OCI-LY3 (cell line): Measurements from ENCODE around the gene ANO6.

Experiments
- H2AFZ ChIP-seq: fragments of 200-600, 300-600 bp; shearing (Covaris generic); 2 replicates; pipeline ENCODE4 v1.6.0; 2014; ENCODE audit warnings: antibody characterized with exemption, low read depth, low read length
- H3K27ac ChIP-seq: fragments of 200-600, 300-600 bp; sonication (generic); 2 replicates; pipeline ENCODE4 v1.5.1; 2014; ENCODE audit warnings: mild to moderate bottlenecking, low read length, moderate library complexity, mixed read lengths
- H3K27me3 ChIP-seq: fragments of 200-600, 300-600 bp; sonication (generic); 2 replicates; pipeline ENCODE4 v1.6.1; 2014; ENCODE audit warnings: low read depth, low read length, mixed read lengths
- H3K36me3 ChIP-seq: fragments of 200-600, 300-600 bp; sonication (generic); replicated peaks from 2 replicates; pipeline ENCODE3; 2014; ENCODE audit warnings: low read depth, low read length, mixed read lengths
- H3K4me1 ChIP-seq: fragments of 300-600, 200-600 bp; sonication (generic); 2 replicates; pipeline ENCODE4 v1.6.1; 2014; ENCODE audit warnings: low read length, mixed read lengths
- H3K4me2 ChIP-seq: fragments of 200-600, 300-600 bp; sonication (generic); 2 replicates; pipeline ENCODE4 v1.6.1; 2014; ENCODE audit warnings: low read length, mixed read lengths
- H3K4me3 ChIP-seq: fragments of 300-600, 200-600 bp; sonication (generic); 2 replicates; pipeline ENCODE4 v1.5.1; 2014; ENCODE audit warnings: antibody characterized with exemption, mild to moderate bottlenecking, low read length, moderate library complexity
- H3K79me2 ChIP-seq: fragments of 300-600, 200-600 bp; shearing (Covaris generic); 2 replicates; pipeline ENCODE4 v1.6.1; 2014; ENCODE audit warnings: mild to moderate bottlenecking, low read length, mixed read lengths
- H3K9ac ChIP-seq: fragments of 300-600, 200-600 bp; shearing (Covaris generic); 2 replicates; pipeline ENCODE4 v1.6.0; 2014; ENCODE audit warnings: mild to moderate bottlenecking, low read length, moderate library complexity
- H3K9me3 ChIP-seq: fragments of 200-600, 300-600 bp; shearing (Covaris generic); 2 replicates; pipeline ENCODE4 v1.6.1; 2014; ENCODE audit warnings: low read length, mixed read lengths; ENCODE audit not compliant: insufficient read depth
- H4K20me1 ChIP-seq: fragments of 200-600, 300-600 bp; sonication (generic); 2 replicates; pipeline ENCODE4 v1.6.1; 2016; ENCODE audit warnings: low read length, mixed read lengths; ENCODE audit not compliant: insufficient read depth
- EZH2phosphoT487 ChIP-seq: fragments of 200-600 bp; shearing (Covaris generic); IDR thresholded peaks from 2 replicates; pipeline ENCODE4 v1.6.1; 2018; ENCODE audit warnings: antibody characterized with exemption, mixed run types, low read depth
- TF ChIP-seq, protein P1 (sequence below): fragments of 200-600, 300-600 bp; sonication (generic); IDR thresholded peaks from 2 replicates; pipeline ENCODE4 v1.5.1; 2014; ENCODE audit warnings: antibody characterized with exemption, low read length, low read depth

The ANO6 gene

DNA sequence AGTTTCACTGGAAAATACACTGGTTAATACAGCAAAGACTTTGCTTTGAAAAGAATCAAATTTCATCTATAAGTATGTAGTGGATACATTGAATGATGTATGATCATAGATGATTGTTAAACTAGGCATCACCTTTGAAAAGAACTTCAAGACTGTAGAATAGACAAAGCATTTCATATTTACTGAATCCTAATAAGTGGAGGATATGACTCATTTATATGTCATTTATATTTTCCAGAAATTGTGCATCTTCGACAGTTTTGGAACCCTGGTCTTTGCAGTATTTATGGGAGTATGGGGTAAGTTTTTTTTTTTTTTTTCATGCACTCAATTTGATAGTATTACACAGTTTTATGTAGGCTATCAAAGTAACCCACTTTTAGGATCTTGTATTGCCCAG, 161.9 kb downstream of the ANO6 start:
- H3K4me2 ChIP-seq, result no peak overlapping the region
- no peaks in the 10 kb centered on the region for H3K9me3 ChIP-seq
- H3K27ac ChIP-seq, result no peak overlapping the region
- no peaks in the 10 kb centered on the region for H3K79me2 ChIP-seq
- H4K20me1 ChIP-seq, result no peaks in the 10 kb centered on the region
- no peaks in the 10 kb centered on the region for H3K36me3 ChIP-seq
- TF ChIP-seq, protein P1, sequence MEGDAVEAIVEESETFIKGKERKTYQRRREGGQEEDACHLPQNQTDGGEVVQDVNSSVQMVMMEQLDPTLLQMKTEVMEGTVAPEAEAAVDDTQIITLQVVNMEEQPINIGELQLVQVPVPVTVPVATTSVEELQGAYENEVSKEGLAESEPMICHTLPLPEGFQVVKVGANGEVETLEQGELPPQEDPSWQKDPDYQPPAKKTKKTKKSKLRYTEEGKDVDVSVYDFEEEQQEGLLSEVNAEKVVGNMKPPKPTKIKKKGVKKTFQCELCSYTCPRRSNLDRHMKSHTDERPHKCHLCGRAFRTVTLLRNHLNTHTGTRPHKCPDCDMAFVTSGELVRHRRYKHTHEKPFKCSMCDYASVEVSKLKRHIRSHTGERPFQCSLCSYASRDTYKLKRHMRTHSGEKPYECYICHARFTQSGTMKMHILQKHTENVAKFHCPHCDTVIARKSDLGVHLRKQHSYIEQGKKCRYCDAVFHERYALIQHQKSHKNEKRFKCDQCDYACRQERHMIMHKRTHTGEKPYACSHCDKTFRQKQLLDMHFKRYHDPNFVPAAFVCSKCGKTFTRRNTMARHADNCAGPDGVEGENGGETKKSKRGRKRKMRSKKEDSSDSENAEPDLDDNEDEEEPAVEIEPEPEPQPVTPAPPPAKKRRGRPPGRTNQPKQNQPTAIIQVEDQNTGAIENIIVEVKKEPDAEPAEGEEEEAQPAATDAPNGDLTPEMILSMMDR, result no peak
- TF ChIP-seq EZH2phosphoT487, result no peak
- H3K4me1 ChIP-seq, result peaks cover 7% of the 10 kb centered on the region
- H2AFZ ChIP-seq, result no peak overlapping the region
- H3K9ac ChIP-seq, result no peak overlapping the region
- no peak overlapping the region for H3K4me3 ChIP-seq
- H3K27me3 ChIP-seq, result no peaks in the 10 kb centered on the region

DNA sequence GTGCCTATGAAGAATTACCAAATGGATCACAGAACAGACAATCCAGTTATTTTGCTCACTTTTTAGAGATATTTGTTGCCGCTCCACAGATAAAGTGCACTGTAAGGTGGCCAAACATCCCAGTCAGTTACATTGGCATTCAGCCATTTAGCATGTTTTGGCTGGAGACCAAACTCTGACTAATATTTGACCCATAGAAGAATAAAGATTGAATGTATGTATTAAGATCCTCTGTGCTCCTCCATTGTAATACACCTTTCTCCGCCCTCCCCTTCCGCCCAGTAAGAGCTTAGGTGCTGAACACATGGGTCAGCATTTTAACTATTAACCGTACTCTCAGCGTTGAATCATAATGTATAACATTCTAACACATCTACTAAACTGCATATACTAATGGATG, 163.4 kb downstream of the ANO6 start:
- no peak overlapping the region for H3K4me2 ChIP-seq
- H3K36me3 ChIP-seq, result no peaks in the 10 kb centered on the region
- no peak for TF ChIP-seq EZH2phosphoT487
- TF ChIP-seq, protein P1, result no peak

DNA sequence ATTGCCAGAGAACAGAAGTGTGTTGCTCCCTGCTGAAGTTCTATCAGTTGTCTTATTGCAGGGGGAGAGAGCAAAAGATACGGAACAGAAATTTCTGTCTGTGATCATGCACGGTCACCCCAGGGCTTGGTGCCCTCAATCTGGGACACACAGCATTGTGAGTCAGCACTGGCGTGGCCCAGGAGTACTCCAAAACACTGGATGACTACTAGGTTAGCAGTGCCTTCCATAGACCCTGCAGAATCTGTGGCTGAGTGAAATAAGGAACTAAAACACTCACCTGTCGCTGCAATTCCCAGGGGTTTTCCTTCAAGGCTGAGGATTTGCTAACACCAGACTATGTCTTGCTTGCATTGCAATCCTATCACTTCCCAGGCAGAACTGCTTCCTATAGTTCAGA, 165.5 kb downstream of the ANO6 start:
- TF ChIP-seq, protein P1, result no peak
- TF ChIP-seq EZH2phosphoT487, result no peak
- H3K79me2 ChIP-seq, result no peaks in the 10 kb centered on the region
- no peak overlapping the region for H3K4me3 ChIP-seq
- peaks cover 7% of the 10 kb centered on the region for H3K4me1 ChIP-seq
- H3K4me2 ChIP-seq, result no peak overlapping the region
- H3K27me3 ChIP-seq, result no peaks in the 10 kb centered on the region
- H2AFZ ChIP-seq, result no peak overlapping the region
- no peaks in the 10 kb centered on the region for H3K36me3 ChIP-seq
- no peaks in the 10 kb centered on the region for H4K20me1 ChIP-seq
- no peak overlapping the region for H3K9ac ChIP-seq
- H3K27ac ChIP-seq, result no peak overlapping the region
- H3K9me3 ChIP-seq, result no peaks in the 10 kb centered on the region

More for the DNA sequence above, 163.4 kb downstream of the ANO6 start:
- Histone ChIP-seq H3K27ac (no peak overlapping the region), H3K79me2 (no peaks in the 10 kb centered on the region), H2AFZ (no peak overlapping the region), H3K27me3 (no peaks in the 10 kb centered on the region), H4K20me1 (no peaks in the 10 kb centered on the region), H3K4me1 (peaks cover 7% of the 10 kb centered on the region), H3K9me3 (no peaks in the 10 kb centered on the region), H3K4me3 (no peak overlapping the region), H3K9ac (no peak overlapping the region)

DNA sequence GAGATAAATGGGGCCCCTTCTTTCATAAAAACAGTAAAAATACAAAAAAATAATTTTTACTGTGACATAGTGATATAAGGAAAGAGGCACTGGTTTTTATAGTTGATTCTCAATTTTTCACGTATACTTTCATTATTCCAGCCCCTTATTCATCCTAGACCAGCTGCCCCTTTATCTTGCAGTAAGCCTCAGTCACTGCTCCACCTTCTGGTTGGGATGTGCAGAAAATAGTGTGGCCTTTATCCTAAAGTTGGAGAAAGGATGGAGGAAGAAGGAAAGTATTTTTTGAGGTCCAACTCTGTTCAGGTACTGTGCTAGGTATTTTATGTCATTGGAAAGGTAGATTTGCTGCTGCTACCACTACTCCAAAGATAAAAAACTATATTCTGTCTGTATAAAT, 172.7 kb downstream of the ANO6 start:
- Histone ChIP-seq H3K4me3 (no peak overlapping the region), H3K9ac (no peak overlapping the region), H3K36me3 (no peaks in the 10 kb centered on the region), H3K9me3 (no peaks in the 10 kb centered on the region), H3K27ac (no peak overlapping the region), H2AFZ (no peak overlapping the region), H3K79me2 (no peaks in the 10 kb centered on the region), H4K20me1 (no peaks in the 10 kb centered on the region), H3K4me1 (no peaks in the 10 kb centered on the region), H3K27me3 (no peaks in the 10 kb centered on the region), H3K4me2 (no peak overlapping the region)
- TF ChIP-seq, protein P1, result peak; percentile 51
- TF ChIP-seq EZH2phosphoT487, result no peak
